Head of caudate nucleus (tissue), 42 donors: ENCODE results near the gene TAF8.

Experiments used
- DNase-seq, 42 donors: peaks; one replicate each; pipeline versions ENCODE4 v3.0.0 to v3.0.0-alpha.2; 2020 to 2021; ENCODE audit warnings: mixed read lengths in 7 of 42
- intact Hi-C: fragments of 100-400 bp; cut with DNase I; formaldehyde crosslinking; loops from one replicate; pipeline ENCODE4 v1.15.0; 2022

The TAF8 gene

DNA sequence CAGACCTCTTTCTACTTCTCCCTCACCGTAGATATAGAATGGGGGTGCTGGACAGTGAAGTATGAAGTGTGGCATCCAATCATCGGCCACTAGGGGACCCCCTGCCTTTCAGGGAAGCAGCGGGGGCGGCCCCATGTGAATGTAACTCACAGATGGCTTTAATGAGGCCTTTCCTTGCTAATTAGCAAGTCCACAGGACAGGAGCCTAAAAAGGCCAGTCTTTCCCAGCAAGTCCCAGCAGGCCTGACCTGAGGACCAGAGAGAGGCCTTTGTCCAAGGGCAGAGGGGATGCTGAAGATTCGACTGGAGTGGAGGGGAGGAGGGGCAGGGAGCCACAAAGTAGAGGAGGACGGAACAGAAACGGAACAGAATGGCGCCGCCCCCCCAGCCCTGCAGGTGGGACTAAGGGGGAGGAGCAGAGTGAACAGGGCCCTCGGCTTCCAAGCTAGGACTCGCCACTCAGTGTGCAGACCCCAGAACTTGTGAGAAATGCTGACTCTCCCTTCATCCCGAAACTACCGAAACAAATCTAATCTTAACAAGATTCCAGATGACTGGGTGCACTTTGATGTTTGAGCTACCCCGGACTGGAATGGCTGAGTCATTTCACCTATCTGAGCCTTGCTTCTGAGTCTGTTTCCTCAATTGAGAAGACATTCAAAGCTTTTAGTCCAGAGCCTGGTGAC lies 86.3 kb downstream of the TAF8 start:
- no peak for DNase-seq
- intact Hi-C loops: no loop called here
